Stromal cell of bone marrow (primary cell): ENCODE measurements around the gene ATN1.

Experiments
- DNase-seq: peaks from one replicate; pipeline ENCODE4 v3.0.0-alpha.2; 2012; ENCODE audit warnings: low read depth

Gene ATN1

DNA sequence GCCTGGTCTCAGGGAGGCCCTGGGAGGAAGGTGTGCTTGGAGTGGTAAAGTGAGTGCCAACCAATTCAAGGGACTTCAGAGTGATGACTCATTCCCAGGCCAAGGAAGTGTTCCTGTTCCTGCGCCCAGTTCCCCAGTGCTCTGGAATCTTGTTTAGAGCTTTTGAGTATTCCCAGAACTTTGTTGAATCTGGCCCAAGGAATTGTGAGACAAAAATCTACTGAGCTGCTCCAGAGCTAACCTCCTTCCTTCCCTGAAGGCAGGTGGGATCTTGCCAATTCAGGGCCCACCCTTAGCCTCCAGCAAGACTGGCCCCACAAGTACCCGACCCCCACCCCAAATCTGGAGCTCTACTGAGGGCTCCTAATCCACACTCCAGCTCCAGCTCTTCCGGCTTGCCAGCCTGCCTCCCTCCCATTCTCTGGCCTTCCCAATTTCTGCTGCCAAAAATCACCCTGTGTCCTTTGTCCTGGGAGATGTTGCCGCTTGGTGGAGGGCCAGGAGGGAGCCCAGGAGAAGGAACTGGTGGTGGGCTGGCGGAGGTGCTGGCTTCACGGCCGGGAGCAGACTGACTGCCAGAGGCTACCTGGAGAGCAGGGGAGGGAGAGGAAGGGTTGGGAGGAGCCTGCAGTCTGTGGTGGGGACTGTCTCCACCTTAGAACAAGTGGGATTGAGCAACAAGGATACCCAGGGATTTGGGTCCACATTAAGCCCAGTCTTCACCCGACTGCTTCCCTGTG lies 2.0 kb upstream of the ATN1 start:
- DNase-seq: peak; percentile 89

DNA sequence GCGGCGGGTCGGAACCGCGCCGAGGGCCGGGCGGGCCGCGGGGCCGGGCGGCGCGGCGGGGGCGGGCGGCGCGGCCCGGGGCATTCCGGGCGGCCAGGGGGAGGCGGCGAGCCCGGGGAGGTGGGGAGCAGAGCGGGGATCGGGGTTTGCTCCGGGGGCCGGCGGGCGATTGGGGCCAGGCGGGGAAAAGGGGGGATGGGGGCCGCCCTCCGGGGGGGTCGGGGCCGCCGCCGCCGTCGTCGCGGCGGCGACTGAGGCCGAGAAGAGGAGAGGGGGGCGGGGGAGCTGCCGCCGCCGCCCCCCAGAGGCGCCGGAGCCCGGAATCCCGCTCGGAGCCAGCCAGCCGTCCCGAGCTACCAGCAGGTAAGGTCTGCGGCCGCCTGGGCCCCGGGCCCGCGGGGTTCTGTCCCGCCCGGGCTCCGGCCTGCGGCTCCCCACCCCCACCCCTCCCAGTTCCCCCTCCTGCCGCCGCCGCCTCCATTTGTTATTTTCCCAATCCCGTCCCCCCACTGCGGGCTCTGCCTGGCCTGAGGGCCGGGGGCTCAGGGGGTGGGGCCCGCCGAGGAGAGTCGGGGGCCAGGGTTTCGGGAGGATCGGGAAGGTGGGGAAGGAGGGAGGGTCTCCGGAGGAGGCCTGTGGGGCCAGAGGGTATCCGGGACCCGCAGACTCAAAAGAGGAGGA lies 403 bp downstream of the ATN1 start:
- DNase-seq: no peak

DNA sequence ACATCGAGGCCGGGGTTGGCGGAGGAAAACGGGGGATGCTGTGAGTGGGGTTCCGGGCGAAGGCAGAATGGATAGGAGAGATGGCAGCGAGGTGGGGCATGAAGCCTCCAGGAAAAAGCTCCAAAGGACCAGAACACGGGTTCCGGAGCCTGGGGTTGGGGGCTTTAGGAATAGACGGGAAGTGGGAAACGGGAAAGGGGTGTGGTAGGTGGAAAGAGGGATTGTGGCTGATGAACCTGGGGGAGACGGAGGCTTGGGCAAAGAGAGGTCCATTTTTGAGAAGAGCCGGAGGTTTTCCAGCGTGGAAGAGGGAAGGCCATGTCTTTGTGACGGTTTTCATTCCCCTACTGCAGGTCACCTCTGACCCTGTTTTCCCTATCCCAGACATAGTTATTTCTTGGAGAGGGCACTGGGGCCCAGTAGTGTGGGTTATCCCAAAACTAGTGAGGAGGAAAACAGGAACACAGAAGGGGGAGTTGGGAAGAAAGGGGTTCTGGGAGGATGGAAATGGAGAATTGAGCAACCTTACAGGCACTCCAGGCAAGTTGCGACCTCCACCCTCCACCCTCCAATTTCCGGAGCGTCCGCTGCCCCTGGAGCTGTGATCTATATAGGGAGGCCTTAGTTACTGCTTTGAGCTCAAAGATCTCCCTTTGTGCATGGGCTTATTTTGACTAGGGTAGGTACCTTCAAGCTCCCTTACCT lies 1.1 kb downstream of the ATN1 start:
- no peak for DNase-seq

DNA sequence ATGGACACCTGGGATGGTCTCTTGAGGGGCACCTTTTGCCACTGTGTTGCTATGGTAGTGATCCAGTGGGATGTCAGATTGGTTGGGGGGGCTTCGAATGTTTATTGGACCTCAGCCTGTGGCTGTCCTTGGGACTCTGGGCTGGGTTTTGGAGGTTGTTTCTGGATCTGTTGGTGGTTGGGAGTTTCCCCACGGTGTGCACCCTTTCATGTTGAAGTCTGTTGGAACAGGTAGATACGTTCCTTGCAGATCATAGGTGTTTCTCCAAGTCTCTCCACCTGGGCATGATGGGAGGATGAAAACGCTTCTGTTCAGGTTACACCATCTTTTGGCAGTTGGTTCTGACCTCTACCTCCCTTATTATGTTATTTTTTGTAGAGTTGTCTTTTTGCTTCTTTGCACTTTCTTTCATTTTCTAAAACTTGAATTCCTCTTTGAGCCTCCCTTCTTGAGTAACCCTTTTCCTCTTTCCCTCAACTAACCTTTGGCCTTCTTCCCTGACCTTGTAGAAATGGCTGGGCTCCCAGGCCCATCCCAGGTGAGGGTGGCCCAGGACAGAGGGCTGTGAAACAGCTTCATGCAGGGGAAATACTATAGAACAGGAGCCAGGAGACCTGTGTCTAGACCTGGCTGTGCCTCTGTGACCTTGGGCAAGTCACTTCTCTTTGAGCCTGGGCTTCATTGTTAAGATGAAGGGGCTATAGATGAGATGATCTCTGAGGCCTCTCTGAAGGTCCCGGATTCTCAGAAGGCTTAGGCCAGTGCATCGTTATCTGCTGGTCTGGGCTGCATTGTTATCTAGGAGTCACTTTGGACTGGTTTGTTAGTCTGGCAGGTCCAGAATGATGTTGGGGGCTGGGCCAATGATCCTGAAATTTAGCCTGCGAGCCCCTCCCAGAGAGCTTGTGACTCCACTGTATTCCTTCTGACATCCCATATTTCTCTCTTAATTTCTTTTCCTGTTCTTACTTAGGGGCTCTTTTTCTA lies 2.0 kb downstream of the ATN1 start:
- no peak for DNase-seq

DNA sequence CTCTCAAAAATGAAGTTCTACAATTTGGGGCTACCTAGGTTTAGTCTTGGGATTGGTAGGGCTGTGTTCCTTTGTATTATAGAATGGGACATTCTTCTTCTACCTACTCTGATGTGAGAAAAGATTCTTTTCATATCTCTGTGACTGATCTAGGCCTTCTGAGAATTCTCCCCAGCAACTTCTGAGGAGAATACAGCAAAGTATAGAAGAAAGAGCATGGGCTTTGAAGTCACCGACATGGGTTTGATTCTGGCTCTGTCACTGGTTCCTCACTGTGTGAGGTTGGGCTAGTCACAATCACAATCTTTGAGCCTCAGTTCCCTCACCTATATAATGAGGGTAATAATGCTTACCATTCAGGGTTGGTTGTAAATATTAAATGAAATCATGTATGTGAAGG lies 5.0 kb downstream of the ATN1 start:
- no peak for DNase-seq

DNA sequence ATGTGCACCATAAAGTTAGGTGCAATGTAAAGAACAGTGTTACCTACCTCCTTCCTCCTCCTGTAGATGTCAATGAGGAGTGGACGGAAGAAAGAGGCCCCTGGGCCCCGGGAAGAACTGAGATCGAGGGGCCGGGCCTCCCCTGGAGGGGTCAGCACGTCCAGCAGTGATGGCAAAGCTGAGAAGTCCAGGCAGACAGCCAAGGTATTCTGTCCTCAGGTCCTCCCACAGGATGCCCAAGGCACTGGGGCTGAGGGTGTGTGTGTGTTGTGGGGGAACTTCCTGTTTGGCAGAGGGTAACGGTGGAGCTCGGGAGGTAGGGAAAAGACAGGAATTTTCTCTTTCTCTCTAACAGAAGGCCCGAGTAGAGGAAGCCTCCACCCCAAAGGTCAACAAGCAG lies 6.4 kb downstream of the ATN1 start:
- no peak for DNase-seq

DNA sequence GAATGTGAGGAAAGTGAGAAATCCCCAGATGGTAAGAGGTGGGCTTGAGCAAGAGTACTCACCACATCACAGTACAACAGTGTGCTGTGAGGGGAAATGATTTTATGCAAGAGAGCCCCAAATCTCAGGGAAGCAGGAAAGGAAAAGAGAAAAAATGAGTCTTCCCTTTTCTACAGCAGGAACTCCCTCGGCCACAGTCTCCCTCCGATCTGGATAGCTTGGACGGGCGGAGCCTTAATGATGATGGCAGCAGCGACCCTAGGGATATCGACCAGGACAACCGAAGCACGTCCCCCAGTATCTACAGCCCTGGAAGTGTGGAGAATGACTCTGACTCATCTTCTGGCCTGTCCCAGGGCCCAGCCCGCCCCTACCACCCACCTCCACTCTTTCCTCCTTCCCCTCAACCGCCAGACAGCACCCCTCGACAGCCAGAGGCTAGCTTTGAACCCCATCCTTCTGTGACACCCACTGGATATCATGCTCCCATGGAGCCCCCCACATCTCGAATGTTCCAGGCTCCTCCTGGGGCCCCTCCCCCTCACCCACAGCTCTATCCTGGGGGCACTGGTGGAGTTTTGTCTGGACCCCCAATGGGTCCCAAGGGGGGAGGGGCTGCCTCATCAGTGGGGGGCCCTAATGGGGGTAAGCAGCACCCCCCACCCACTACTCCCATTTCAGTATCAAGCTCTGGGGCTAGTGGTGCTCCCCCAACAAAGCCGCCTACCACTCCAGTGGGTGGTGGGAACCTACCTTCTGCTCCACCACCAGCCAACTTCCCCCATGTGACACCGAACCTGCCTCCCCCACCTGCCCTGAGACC lies 7.8 kb downstream of the ATN1 start:
- DNase-seq: no peak

DNA sequence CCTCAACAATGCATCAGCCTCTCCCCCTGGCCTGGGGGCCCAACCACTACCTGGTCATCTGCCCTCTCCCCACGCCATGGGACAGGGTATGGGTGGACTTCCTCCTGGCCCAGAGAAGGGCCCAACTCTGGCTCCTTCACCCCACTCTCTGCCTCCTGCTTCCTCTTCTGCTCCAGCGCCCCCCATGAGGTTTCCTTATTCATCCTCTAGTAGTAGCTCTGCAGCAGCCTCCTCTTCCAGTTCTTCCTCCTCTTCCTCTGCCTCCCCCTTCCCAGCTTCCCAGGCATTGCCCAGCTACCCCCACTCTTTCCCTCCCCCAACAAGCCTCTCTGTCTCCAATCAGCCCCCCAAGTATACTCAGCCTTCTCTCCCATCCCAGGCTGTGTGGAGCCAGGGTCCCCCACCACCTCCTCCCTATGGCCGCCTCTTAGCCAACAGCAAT lies 8.5 kb downstream of the ATN1 start:
- no peak for DNase-seq

DNA sequence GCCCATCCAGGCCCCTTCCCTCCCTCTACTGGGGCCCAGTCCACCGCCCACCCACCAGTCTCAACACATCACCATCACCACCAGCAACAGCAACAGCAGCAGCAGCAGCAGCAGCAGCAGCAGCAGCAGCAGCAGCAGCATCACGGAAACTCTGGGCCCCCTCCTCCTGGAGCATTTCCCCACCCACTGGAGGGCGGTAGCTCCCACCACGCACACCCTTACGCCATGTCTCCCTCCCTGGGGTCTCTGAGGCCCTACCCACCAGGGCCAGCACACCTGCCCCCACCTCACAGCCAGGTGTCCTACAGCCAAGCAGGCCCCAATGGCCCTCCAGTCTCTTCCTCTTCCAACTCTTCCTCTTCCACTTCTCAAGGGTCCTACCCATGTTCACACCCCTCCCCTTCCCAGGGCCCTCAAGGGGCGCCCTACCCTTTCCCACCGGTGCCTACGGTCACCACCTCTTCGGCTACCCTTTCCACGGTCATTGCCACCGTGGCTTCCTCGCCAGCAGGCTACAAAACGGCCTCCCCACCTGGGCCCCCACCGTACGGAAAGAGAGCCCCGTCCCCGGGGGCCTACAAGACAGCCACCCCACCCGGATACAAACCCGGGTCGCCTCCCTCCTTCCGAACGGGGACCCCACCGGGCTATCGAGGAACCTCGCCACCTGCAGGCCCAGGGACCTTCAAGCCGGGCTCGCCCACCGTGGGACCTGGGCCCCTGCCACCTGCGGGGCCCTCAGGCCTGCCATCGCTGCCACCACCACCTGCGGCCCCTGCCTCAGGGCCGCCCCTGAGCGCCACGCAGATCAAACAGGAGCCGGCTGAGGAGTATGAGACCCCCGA lies 9.1 kb downstream of the ATN1 start:
- no peak for DNase-seq

DNA sequence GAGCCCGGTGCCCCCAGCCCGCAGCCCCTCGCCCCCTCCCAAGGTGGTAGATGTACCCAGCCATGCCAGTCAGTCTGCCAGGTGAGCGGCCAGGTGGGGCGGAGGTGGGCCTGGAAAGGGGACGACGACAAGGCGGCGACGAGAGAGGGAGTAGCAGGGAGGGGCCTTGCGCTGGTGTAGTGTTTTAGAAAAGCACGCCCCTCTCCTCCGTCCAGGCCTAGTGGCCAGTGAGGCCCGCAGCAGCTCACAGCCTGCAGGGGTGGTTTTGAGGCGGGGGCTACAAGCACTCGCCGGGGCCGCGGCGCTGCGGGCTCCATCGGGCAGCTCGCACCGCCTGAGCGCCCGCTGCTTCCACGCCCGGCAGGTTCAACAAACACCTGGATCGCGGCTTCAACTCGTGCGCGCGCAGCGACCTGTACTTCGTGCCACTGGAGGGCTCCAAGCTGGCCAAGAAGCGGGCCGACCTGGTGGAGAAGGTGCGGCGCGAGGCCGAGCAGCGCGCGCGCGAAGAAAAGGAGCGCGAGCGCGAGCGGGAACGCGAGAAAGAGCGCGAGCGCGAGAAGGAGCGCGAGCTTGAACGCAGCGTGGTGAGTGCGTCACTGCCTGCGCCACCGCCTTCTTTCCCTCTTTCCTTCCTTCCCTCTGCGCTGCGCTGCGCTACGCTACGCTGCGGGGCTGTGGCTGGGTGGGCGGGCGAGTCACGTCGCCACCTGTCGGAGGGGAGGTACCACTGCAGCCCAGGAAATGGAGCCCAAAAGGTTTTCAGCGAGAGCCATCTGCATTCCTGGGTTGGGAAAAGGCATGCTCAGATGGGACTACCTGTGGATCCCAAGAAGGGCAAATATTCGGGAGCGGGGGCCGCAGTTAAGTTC lies 10.0 kb downstream of the ATN1 start:
- DNase-seq: peak; percentile 84

DNA sequence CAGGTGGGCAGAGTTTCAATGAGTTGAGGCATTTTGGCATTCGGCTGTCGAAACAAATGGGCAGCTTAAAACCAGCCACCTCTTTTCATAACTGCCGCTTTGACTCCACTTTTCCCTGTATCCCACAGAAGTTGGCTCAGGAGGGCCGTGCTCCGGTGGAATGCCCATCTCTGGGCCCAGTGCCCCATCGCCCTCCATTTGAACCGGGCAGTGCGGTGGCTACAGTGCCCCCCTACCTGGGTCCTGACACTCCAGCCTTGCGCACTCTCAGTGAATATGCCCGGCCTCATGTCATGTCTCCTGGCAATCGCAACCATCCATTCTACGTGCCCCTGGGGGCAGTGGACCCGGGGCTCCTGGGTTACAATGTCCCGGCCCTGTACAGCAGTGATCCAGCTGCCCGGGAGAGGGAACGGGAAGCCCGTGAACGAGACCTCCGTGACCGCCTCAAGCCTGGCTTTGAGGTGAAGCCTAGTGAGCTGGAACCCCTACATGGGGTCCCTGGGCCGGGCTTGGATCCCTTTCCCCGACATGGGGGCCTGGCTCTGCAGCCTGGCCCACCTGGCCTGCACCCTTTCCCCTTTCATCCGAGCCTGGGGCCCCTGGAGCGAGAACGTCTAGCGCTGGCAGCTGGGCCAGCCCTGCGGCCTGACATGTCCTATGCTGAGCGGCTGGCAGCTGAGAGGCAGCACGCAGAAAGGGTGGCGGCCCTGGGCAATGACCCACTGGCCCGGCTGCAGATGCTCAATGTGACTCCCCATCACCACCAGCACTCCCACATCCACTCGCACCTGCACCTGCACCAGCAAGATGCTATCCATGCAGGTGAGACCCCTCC lies 10.8 kb downstream of the ATN1 start:
- no peak for DNase-seq

DNA sequence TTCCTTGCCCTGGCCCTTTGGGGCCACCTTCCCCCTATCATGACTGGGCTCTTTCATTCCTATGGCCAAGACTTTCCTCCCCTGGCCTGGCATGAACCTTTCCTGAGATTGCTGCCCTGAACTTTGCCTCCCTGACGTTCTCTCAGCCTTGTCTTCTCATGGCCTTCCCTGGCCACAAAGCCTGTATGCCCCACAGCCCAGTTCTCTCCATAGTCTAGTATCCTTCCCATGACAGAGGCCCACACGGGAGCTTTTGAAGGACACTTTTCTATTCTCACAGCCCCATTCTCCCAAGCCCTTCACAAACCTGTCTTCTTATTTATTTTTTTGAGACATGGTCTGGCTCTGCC lies 11.4 kb downstream of the ATN1 start:
- DNase-seq: no peak

DNA sequence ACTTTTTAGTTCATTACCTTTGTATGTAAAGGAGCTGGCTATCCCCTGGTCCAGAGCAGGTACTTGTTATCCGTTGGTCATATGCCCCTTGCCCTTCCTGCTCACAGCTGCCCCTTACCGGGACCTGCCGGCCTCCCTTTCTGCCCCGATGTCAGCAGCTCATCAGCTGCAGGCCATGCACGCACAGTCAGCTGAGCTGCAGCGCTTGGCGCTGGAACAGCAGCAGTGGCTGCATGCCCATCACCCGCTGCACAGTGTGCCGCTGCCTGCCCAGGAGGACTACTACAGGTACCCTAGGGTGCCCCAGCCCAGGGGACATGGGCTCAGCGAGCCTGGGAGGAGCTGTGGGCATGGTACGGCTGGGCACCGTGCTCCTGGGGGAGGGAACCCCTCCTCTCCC lies 13.5 kb downstream of the ATN1 start:
- no peak for DNase-seq

DNA sequence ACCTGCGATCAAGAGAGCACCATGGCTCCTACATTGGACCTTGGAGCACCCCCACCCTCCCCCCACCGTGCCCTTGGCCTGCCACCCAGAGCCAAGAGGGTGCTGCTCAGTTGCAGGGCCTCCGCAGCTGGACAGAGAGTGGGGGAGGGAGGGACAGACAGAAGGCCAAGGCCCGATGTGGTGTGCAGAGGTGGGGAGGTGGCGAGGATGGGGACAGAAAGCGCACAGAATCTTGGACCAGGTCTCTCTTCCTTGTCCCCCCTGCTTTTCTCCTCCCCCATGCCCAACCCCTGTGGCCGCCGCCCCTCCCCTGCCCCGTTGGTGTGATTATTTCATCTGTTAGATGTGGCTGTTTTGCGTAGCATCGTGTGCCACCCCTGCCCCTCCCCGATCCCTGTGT lies 14.0 kb downstream of the ATN1 start:
- DNase-seq: no peak

DNA sequence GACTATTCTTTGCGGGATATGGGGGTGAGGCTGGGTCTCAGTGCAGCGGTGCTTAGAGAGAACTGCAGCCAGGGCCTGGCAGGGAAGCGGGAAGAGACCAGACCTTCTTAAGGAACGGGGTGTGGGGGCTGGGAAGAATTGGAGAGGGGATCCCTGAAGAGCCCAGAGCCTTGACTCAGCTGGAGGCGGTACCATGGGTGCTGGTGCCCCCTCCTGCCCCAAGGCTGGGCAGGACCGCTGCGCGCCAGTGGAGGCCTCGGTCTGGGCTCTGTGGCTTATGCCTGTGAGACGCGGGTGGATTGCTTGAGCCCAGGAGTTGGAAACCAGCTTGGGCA lies 14.5 kb downstream of the ATN1 start:
- no peak for DNase-seq

DNA sequence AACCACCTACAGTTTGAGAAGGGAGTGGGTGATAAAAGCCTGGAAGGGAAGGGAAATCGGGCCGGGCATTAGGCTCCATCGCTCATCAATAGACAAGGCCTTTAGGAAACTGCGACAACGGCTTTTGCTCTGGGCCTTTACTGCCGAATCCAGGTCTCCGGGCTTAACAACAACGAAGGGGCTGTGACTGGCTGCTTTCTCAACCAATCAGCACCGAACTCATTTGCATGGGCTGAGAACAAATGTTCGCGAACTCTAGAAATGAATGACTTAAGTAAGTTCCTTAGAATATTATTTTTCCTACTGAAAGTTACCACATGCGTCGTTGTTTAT lies 15.6 kb downstream of the ATN1 start:
- DNase-seq: peak; percentile 89

DNA sequence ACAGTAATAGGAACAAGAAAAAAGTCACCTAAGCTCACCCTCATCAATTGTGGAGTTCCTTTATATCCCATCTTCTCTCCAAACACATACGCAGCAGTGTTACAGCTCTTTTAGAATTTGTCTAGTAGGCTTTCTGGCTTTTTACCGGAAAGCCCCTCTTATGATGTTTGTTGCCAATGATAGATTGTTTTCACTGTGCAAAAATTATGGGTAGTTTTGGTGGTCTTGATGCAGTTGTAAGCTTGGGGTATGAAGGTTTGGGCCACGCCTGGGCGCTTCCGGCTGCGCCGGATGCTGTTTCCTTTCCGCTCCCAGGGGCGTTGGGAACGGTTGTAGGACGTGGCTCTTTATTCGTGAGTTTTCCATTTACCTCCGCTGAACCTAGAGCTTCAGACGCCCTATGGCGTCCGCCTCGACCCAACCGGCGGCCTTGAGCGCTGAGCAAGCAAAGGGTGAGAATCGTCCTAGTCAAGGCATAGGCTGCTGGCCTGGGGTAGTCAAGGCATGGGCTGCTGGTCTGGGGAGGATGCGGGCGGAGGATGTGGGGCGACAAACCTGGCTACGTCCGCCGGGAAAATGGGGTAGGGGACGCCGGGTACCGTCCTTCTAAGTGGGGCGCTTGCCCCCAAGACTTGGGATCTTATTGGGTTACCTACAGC lies 16.1 kb downstream of the ATN1 start, which contains the start of the genes C12orf57 and RNU7-1:
TSS of gene C12orf57 (plus strand) at position 301 of the 659 bp plus-strand sequence. CDS start at position 401, 100 bp downstream.
TSS of gene RNU7-1 (plus strand) at position 95 of the 659 bp plus-strand sequence.
- DNase-seq: peak; percentile 67
